IPS-NIHi11 (cell line): Measurements from ENCODE around the gene LECT2.
A peak's percentile ranks its signal among the peaks of the same experiment; 100 is the strongest.

Source experiments
- DNase-seq: peaks from one replicate; pipeline ENCODE4 v3.0.0; 2012; ENCODE audit warnings: mixed read lengths, low spot score

Gene LECT2

GRCh38 chr5:135978212-135978631 lies 23.4 kb upstream of the LECT2 start:
- DNase-seq: no peak

- peak; percentile 79 for DNase-seq
Observed at GRCh38 chr5:135977375-135977928, 22.7 kb upstream of the LECT2 start.

DNA sequence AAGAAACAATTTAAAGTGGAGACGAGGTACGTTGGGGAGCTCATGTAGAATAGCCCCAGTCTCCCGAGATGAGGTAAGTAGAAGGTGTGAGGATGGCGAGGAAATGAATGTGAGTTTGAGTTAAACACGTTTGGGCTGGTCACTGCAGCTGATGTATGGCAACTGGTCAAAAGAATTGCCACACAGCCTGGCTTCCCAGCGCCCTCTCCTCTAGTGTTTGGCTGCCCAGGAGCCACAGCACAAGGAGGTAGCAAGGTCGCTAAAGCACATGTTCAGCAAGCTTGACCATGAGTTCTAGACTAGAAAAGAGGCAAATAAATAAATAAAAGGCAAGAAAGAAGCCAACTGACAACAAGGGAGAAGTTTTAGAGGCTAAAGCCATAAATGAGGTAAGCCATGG lies 21.4 kb upstream of the LECT2 start:
- no peak for DNase-seq

- DNase-seq: no peak
Observed at GRCh38 chr5:135975122-135975521, 20.3 kb upstream of the LECT2 start.

DNA sequence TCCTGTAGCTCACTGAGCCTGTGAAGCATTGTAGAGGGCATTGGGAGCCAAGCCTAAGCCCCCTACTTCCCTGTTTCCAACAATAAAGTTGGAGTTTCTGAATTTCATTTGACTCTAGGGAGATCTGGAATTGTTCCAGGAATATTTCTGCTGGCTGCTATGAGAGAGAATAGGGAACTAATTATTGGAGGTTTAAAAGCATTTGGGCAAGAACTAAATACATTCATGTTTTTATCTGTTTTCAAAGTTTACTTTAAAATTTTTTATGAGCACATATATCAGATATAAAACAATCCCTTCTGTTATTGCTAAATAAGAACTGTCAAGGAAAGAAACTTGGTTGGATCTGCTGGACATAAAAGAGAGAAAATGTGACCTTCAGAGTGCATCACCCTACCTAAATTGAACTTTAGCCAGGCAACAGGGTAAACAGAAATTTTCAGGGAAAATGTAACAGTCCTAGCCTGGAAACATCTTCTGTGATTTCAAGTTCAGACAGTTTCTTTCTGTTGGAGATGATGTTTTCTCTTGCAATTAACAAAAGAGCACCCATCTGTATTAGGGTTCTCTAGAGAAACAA lies 19.3 kb upstream of the LECT2 start:
- DNase-seq: no peak

DNA sequence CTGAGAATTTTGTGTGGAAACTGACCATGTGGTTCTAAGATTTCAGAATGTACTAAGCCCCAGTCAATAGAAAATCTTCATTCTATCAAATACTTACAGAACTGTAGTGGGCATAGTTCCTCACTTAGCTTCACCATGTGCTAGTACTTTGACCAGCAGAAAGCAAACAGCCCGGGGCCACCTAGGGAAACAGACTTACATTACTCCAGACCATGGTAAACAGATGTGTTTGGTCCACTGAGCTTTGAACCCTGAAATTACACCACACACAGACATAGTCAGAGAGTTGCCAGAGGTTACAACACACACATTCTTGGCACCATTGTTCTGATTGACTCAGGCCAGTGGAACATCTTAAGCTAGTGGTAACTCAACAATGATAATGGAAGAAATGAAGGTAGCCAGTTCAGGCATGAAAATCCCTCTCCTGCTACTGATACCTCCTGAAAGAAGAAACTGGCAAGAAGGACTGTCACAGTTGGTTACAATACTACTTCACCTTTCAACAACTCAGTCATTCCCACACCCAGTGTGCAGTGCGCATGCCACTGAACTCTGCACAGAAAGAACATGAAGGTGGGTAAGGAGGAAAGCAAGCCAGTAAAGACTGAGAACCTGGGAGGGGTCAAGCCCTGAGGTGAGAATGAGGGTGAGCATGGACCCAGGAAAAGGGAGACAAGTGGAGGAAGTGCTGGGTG lies 18.7 kb upstream of the LECT2 start:
- no peak for DNase-seq

GRCh38 chr5:135971701-135972100 lies 16.9 kb upstream of the LECT2 start:
- DNase-seq: no peak

- no peak for DNase-seq
Observed at GRCh38 chr5:135966790-135967189, 12.0 kb upstream of the LECT2 start.

GRCh38 chr5:135966165-135966564 lies 11.4 kb upstream of the LECT2 start:
- DNase-seq: no peak

- DNase-seq: no peak
Observed at GRCh38 chr5:135965504-135965903, 10.7 kb upstream of the LECT2 start.

GRCh38 chr5:135964670-135965320 lies 10.0 kb upstream of the LECT2 start:
- DNase-seq: no peak

DNA sequence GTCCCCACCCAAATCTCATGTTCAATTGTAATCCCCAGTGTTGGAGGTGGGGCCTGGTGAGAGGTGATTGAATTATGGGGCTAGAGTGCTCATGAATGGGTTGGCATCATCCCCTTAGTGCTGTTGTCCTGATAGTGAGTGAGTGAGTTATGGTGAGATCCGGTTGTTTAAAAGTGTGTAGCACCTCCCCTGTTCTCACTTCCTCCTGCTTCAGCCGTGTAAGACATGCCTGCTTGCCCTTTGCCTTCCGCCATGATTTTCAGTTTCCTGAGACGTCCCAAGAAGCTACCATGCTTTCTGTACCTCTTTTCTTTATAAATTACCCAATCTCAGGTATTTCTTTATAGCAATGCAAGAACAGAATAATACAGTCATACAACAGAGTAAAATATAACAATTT lies 742 bp upstream of the LECT2 start:
- DNase-seq: no peak

GRCh38 chr5:135953850-135954249 lies 933 bp downstream of the LECT2 start:
- no peak for DNase-seq

GRCh38 chr5:135952683-135953082 lies 2.1 kb downstream of the LECT2 start:
- DNase-seq: no peak

DNA sequence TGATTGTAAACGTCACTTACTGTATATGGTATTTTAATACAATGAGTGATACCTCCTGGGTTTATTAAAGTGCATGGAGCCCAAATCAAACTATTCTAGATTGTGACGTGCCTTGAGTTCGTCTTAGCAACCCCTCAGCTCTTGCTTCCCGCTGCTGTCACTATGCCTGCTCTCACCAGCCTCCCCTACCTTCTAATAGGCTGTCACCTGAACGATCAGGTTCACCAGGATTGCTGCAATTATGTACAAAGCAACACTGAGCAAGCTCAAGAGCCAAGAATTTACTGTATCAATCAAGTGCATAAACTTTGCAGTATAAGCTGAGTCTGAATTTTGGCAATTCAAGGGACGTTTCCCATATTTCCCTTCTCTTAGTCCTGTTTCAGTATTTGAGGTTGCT lies 3.0 kb downstream of the LECT2 start:
- DNase-seq: no peak

DNA sequence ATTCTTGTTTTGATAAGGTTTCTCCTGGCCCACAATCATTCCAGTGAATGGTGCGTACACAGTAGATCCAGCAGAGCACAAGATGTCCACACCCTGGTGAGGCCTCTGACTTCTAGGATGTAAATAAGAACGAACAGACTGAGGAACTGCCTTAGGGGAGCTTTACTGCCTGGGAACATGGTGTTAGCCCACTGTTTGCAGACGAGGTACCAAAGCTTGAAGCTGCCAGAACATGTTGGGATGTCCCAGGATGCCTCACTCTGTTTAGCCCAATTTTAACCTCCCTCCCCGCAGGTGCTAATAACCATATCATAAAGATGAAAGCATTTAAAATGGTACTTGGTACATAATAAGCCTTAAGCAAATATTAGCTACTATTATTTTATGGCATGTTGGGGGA lies 3.5 kb downstream of the LECT2 start:
- DNase-seq: no peak

GRCh38 chr5:135950611-135951010 lies 4.2 kb downstream of the LECT2 start:
- no peak for DNase-seq

DNA sequence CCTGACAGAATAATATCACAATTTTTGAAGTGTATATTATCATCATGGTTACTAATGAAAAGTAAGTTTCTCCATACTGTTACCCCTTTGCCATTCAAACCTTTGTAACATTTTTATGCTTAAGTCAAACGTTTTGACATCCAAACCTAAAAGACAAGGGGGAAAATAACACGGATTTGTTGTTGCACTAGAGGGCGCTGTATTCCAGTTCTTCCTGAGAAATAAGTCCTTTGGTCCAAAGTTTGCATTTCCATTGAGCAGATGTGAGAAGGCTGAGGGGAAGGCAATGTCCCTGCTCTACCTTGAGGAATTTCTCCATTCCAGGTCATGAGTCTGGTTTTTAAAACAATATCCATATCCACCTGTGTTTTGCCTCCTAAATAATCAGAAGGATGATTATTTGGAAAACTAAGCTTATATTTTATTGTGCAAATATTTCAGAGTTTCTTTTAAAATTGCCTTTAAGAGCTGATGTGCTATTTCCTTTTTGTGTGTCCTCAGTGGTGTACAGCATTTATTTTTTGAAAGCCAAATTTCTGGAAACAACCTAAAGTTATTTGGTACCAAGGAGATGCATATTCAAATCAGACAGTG lies 9.7 kb downstream of the LECT2 start:
- peak; percentile 56 for DNase-seq

GRCh38 chr5:135944564-135944963 lies 10.2 kb downstream of the LECT2 start:
- no peak for DNase-seq

DNA sequence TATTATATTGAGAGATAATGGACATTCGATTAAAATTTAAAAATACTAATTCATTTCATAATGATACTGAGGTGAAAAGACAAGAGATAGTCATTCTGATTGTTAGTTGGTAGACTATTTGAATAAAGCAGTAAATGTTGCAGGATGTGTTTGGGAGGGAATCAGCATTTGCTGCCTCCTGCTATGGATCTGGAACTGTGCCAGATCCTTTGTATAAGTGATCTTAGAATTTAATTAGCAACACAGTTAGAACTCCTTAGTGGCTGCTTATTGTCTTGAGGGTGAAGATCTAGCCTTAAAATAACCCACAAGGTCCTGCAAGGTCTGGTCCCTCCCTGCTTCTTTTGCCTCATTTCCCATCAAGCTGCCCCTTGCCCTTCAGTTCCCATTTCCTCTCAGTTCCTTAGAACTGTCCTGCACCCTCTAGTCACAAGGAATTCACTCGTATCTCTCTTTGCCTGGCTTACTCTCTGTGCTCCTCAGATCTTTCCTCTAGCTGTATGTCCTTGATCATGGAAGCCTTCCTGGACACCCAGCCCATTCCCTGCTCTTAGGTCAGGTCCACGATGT lies 12.5 kb downstream of the LECT2 start:
- DNase-seq: no peak

DNA sequence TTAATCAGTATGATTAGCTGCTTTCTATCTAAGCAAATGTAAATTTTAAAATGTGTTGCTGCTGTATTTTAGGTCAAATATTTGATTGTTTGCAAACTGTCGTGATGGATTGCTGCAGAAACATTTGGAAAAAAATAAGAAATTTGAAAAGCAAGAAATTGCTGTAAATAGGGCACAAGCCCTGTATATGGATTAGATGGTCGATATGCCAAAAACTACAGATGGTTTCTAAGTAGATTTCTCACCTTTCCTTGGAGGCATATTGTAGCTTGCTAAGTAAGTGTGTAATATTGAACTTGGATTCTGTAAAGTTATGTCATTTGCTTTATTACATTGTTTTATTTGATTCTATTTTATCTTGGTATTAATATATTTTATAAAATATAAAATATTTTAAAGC lies 13.1 kb downstream of the LECT2 start:
- DNase-seq: no peak

GRCh38 chr5:135937245-135937911 lies 17.4 kb downstream of the LECT2 start:
- DNase-seq: no peak
